ENCODE results near the gene TBC1D12. TPM values are rescaled to one million over a fixed set of nuclear protein-coding genes. Genes with fewer than 3 reads are reported as not detected.

Gene TBC1D12
- total RNA-seq, 1 donor from 2014 or later = 16.8 TPM

DNA sequence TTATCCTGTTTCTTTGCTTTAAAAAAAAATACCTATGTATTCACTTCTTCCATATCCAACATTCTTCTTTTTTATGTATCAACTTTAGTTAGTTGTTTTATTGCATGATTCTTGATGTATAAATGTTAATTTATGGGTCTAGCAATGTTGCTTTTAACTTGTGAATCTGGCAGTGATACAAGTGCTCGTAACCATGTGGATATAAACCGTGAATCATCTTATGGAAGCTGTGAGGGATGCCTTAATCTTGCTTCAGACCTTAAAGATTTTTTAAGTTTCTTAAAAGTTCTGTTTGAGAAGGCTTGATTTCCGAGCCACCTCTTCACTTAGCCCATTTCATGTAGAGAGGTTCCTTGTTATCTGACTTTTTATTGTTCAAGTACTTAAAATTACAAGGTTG, 169.2 kb downstream of the TBC1D12 start:
- Mint-ChIP-seq H3K27ac (ENCODE audit: unreplicated experiment) (no peak overlapping the region), H3K9me3 (ENCODE audit: unreplicated experiment) (no peaks in the 10 kb centered on the region), H3K27me3 (ENCODE audit: unreplicated experiment) (no peaks in the 10 kb centered on the region), H3K36me3 (ENCODE audit: unreplicated experiment) (peaks cover 14% of the 10 kb centered on the region), H3K4me1 (ENCODE audit: unreplicated experiment) (no peaks in the 10 kb centered on the region), H3K4me3 (ENCODE audit: unreplicated experiment) (no peak overlapping the region)
- no peak for DNase-seq (ENCODE audit: extremely low spot score, unreplicated experiment)
- TF ChIP-seq, protein P1, sequence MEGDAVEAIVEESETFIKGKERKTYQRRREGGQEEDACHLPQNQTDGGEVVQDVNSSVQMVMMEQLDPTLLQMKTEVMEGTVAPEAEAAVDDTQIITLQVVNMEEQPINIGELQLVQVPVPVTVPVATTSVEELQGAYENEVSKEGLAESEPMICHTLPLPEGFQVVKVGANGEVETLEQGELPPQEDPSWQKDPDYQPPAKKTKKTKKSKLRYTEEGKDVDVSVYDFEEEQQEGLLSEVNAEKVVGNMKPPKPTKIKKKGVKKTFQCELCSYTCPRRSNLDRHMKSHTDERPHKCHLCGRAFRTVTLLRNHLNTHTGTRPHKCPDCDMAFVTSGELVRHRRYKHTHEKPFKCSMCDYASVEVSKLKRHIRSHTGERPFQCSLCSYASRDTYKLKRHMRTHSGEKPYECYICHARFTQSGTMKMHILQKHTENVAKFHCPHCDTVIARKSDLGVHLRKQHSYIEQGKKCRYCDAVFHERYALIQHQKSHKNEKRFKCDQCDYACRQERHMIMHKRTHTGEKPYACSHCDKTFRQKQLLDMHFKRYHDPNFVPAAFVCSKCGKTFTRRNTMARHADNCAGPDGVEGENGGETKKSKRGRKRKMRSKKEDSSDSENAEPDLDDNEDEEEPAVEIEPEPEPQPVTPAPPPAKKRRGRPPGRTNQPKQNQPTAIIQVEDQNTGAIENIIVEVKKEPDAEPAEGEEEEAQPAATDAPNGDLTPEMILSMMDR (IDR thresholded peaks at IDR 0.05) = no peak

DNA sequence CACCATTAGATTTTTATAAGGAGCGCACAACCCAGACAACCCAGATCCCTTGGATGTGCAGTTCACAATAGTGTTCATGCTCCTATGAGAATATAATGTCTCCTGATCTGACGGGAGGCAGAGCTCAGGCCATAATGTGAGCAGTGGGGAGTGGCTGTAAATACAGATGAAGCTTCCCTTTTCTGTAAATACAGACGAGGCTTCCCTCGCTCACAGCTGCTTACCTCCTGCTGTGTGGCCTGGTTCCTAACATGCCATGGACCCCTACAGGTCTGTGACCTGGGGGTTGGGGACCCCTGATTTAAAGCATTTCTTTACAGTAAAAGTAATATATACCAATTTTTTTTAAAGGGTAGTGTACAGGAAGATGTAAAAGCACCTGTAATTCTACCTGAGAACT, 176.4 kb downstream of the TBC1D12 start:
- peaks cover 3% of the 10 kb centered on the region for H3K4me1 Mint-ChIP-seq (ENCODE audit: unreplicated experiment)
- no peaks in the 10 kb centered on the region for H3K27me3 Mint-ChIP-seq (ENCODE audit: unreplicated experiment)
- peaks cover 7% of the 10 kb centered on the region for H3K36me3 Mint-ChIP-seq (ENCODE audit: unreplicated experiment)
- no peak overlapping the region for H3K4me3 Mint-ChIP-seq (ENCODE audit: unreplicated experiment)
- no peak overlapping the region for H3K27ac Mint-ChIP-seq (ENCODE audit: unreplicated experiment)
- no peaks in the 10 kb centered on the region for H3K9me3 Mint-ChIP-seq (ENCODE audit: unreplicated experiment)
- DNase-seq (ENCODE audit: extremely low spot score, unreplicated experiment) = no peak
- TF ChIP-seq, protein P1 (IDR thresholded peaks at IDR 0.05) = no peak

DNA sequence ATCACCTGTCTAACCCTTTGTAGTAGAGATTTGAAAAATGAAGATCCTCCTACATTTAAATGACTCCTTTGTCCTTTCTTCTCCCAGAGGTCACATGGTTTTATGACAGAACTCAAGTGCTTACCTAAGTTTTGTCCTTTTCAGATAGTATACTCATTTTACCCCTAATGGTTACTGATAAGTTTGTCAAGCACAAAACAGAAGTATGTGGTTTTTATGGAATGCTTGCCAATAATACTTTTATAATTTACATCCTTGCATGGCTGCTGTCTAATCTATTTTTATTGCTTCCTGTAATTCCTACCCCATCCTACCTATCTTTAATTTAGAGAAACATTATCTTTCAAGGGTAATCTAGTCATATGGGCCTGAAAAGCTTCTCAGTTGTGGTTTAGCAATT, 180.8 kb downstream of the TBC1D12 start:
- no peak overlapping the region for H3K4me3 Mint-ChIP-seq (ENCODE audit: unreplicated experiment)
- DNase-seq (ENCODE audit: extremely low spot score, unreplicated experiment) = no peak
- no peaks in the 10 kb centered on the region for H3K27me3 Mint-ChIP-seq (ENCODE audit: unreplicated experiment)
- H3K4me1 Mint-ChIP-seq (ENCODE audit: unreplicated experiment) = peaks cover 3% of the 10 kb centered on the region
- TF ChIP-seq, protein P1 (IDR thresholded peaks at IDR 0.05) = no peak
- peaks cover 2% of the 10 kb centered on the region for H3K36me3 Mint-ChIP-seq (ENCODE audit: unreplicated experiment)
- H3K9me3 Mint-ChIP-seq (ENCODE audit: unreplicated experiment) = no peaks in the 10 kb centered on the region
- H3K27ac Mint-ChIP-seq (ENCODE audit: unreplicated experiment) = no peak overlapping the region

Other genes with a start within 250 kb of the TBC1D12 start
- gene NOC3L, start 39.6 kb upstream of the TBC1D12 start, total RNA-seq = 15.3 and 15.5 TPM in 2 replicates
- gene HELLS, start 143.2 kb downstream of the TBC1D12 start, total RNA-seq = 22.3 and 23.3 TPM in 2 replicates

Data from osteocyte (in vitro differentiated cells).